IPS-18c (cell line): ENCODE data around the gene BRD4.

Source experiments
- H3K4me3 ChIP-seq: 2 replicates; pipeline ENCODE4 v1.7.0; 2013; ENCODE audit warnings: low read depth, mild to moderate bottlenecking, low read length, moderate library complexity; ENCODE audit not compliant: insufficient read depth
- H3K9me3 ChIP-seq: one replicate; pipeline ENCODE4 v1.6.1; 2013; ENCODE audit warnings: mild to moderate bottlenecking, low read length, moderate library complexity; ENCODE audit not compliant: control insufficient read depth, insufficient read depth

BRD4 gene

DNA sequence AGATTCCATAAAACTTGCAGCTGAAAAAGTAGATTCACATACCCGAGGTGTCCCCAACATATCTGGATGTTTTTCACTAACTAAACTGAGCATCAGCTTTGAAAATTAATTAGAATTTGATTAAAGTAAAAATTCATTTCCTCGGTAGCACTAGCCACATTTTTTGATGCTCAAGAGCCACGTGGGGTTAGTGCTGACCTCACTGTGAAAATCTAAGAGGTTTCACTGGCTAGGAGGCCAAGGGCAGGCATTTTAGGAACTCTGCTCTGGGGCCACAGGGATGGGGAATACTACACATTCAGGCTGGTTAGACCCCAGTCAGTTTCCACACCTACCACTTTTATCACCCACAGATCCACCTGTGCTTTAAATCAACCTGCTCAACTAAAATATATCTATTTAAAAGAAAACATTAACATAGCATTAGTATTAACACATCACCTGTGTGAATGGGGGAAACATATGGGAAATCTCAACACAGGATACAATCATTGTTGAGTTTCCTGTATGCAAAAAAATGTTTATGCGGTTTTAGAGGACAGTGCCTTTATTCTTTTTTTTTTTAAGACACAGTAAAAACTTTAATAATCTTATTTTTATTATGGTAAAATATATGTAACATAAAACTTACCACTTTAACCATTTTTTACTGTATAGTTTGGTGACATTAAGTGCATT lies 45.5 kb downstream of the BRD4 start:
- Histone ChIP-seq H3K9me3 (no peaks in the 10 kb centered on the region), H3K4me3 (no peak overlapping the region)

DNA sequence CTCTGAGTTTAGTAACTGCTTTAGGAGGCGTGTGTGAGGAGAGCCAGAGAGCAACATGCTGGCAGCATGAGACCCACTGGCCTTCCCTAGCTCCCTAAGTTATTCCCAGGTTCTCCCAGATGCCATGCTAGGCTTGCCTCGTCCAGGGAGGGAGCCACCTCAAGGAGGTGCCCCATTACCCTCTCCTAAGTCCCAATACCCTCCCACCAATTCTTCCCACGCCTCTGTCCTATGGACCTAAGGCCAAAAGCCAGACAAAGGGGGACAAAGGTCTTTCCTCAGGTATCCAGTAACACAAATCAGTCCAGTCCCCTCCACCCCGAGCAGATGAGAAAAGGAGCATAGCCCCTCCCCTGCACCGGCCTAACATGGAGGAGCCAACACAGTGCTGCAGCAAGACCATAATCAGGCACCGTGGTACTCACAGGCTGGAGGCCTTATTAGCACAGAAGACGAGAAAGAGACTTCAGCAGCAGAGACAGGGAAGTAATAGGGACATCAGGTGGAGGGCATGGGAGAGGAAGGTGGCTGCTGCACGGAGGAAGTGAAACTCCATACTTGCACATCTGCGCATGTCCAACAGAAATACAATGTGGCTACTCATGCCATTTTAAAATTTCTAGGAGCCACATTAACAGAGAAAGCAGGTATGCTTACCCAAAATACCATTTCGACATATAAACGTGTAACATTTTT lies 46.3 kb downstream of the BRD4 start:
- Histone ChIP-seq H3K4me3 (no peak overlapping the region), H3K9me3 (no peaks in the 10 kb centered on the region)

DNA sequence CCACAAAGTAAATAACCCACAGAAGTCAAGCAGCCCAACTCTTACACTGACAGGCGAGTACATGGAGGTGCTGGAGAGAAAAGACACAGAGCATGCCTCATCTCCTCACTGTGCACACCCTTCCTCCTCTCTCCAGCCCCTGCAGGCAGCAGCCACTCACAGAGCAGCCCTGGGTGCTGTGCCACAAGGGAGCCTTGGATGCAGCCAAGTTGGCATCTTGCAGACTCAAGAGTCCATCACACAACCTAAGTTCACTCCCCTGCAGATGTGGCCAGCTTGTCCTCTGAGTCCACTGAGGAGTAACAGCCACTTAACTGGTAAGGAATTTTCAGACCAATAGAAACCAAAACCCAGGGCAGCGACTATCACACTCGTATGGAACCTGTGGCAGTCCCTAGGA lies 47.4 kb downstream of the BRD4 start:
- no peak overlapping the region for H3K4me3 ChIP-seq
- H3K9me3 ChIP-seq = no peaks in the 10 kb centered on the region

DNA sequence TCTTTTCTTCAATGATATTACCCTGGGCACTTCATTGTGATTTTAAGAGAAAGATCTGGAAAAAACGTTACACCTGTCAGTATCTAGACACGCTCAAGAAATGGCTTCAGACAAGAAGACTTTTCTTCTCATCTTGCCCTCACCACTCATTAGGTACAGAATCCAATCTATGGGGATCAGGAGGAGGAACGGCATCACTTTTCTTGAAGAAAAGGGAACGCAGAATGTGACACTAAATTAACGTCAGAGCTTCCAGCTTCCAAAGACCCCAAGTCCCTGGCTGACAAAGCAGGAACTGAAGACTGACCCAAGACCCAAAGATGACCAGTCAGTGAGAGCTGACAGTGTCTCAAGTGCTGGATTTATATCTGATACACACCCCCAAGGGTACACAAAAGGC lies 48.2 kb downstream of the BRD4 start:
- Histone ChIP-seq H3K4me3 (no peak overlapping the region), H3K9me3 (no peaks in the 10 kb centered on the region)

DNA sequence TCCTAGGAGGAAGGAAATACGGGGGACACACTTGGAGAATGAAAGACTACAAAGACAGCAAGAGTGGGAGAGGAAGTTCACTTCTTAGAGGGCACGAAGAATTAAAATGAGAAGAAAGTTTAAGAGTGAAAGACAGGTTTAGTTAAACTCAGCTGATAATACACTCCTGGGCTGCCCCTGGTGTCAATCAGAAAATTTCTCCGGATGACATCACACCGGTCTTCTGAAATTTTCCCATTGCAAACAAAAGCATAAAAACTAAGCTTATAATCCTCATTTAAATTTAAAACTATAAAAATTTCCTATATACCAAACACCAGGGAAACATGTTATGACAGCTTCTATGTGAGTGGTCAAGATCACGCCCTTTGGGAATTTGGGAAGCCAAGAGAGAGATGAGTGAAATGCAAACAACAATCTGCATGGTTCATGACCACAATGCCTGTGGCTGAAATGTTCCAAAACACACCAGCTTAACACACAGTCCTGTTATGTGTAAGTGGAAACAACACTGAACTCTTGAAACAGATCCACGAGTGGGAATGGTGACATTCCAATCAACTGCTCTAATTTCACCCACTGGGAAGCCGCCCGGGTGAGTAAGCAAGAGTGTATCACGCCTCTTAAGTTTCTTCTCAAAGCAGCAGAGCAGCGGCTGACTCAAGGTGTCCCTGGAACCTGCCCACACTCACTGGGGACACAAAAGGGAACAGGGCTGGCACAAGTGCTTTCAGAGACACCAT lies 49.0 kb downstream of the BRD4 start:
- Histone ChIP-seq H3K4me3 (no peak overlapping the region), H3K9me3 (no peaks in the 10 kb centered on the region)

DNA sequence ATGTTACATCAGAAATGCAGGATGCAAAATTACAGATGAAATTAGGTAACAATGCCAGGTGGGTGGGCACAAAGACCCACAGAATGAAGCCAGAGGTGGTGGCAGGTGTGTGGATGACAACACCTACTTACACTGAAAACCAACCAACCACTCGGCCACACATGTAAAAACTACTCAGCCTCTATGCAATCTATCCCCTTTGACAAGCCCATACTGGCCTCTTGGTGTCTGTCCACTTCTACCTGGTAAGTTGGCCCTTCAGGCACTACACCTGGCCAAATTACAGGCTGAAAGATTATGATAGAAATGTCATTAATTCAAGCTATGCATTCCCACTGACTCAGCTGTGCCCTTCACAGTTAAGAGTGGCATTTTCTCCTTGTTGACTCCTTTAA lies 50.0 kb downstream of the BRD4 start:
- Histone ChIP-seq H3K9me3 (no peaks in the 10 kb centered on the region), H3K4me3 (no peak overlapping the region)

DNA sequence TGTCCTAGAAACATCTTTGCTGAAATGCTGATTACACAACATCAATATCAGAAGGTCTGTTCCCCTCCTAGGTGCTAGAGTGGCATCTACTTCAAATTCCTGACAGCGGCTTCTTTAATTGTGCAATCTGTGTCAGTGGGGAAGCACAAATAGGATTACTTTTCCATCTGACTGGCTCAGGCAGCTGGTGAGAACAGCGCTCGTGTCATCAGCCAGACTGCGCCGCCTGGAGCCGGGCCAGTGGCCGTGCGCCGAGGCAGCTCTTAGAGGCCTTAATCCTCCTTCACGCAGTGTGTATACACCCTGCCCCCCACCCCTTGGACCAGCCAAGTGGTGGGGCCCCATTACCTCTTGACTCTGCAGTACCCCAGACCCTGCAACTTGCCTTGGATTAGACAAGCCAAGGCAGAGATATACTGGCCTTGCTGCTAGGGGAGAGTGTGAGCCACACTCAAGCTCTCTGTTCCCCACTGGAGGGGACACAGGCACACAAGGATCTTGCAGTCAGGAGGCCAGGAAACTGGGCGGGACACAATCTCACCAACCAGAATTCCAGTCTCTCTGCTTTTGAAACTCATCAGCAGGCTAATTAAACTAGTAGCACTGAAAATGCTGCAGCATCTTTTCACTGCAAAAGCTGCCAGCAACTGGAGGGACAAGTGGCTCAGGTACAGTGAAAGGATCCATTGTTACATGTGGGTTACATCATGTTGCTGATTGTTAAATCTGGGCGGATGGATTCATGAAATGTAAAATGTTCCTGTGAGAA lies 51.2 kb downstream of the BRD4 start:
- Histone ChIP-seq H3K4me3 (no peak overlapping the region), H3K9me3 (no peaks in the 10 kb centered on the region)

DNA sequence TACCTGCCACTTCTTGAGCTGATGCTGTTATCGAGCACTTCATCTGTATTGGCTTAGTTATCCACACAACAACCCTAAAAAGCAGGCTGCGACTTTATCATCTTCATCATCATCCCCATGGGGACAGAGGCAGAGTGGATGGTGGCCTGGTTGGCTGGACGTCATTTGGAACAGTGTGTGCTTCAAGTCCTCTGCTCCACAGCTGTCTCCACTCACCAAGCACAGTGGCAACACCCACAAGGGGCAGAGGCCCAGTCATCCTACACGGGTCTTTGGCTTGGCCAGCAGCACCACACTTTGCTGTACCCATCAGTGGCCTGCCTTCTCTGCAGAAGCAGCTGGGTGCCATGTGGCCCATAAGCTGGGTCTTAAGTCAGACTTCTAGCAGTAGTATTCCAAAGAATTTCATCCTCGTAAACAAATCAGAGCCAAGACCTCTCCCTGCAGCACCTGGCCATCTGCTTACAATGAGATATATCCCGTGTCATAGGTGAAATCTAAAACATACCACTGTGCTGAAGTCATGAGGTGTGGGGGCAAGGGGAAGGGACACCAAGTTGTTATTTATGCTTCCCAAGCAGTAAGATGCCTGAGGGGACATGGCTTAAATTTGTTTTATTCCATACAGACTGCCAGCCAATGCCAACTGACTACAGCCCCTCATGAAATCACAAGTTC lies 52.2 kb downstream of the BRD4 start:
- no peaks in the 10 kb centered on the region for H3K9me3 ChIP-seq
- H3K4me3 ChIP-seq = no peak overlapping the region

DNA sequence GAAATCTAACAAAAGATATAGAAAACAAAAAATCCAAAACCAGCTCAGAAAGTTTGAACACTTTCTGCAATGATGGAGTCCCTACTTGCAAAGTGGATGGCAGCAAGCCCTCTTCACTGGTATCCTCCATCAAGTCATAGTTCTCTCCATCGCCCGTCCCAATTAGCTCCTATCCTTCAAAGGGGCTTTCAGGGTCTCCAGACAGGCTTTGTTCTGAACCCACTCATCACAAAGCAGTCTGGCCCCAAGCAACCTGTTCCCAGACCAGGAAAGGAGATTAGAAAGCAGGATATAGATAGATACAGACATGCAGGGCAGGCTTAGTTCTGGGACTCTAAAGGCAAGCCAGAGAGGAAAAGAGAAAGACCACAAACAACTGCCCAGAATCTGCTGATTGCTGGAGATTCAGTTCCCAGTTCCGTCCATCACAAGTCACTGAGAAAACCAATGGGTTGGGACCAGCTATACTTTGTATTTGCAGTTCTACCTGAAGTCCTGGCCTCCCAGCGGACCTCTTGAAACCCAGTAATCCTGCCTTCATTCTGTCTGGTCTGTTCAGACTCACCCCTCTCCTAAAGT lies 52.9 kb downstream of the BRD4 start:
- Histone ChIP-seq H3K9me3 (no peaks in the 10 kb centered on the region), H3K4me3 (no peak overlapping the region)

DNA sequence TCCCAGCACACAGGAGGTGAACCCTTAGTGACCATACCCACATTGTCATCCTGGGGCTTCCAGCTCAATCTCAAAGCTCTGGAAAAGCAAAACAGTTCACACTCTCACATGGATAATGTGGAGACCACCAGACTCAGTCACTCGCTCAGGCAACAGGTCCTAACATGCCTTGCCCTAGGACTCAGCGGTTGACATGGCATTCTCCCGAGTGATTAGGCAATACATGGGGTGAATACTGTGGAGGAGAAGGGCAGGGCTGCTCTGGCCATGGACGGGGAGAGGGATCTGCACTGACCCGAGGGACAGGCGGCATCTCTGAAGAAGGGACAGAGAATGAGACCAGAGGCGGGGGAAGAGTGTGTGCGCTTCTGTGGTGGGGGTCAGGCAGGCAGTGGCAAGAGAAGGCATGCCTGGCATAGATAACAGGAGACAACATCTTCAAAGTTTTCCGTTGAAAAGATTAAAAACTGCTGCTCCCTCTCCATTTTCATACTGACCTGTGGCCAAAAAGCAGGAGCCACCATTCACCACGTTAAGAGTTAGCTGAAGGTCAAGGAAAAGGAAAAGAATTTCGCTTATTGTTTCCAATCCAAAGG lies 55.6 kb downstream of the BRD4 start:
- no peak overlapping the region for H3K4me3 ChIP-seq
- no peaks in the 10 kb centered on the region for H3K9me3 ChIP-seq

DNA sequence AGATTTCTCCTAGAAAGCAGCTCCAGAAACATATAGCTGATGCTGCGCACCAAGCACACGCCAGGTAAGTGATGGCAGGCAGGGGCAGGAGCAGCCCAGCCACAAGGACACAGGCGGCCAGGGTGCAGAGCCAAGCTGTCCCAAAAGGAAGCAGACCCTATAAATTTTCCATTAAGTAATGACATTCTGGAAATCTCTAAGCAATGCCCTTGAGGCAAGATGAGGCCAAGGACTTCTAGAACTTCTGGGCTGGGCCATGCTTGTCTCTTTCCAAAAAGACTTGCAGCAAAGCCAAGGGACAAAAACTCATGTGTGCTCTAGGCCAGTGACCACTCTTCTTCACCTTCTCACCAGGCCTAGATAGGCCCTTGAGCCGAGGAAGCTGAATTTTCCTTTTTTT lies 57.9 kb downstream of the BRD4 start:
- Histone ChIP-seq H3K4me3 (no peak overlapping the region), H3K9me3 (no peaks in the 10 kb centered on the region)

DNA sequence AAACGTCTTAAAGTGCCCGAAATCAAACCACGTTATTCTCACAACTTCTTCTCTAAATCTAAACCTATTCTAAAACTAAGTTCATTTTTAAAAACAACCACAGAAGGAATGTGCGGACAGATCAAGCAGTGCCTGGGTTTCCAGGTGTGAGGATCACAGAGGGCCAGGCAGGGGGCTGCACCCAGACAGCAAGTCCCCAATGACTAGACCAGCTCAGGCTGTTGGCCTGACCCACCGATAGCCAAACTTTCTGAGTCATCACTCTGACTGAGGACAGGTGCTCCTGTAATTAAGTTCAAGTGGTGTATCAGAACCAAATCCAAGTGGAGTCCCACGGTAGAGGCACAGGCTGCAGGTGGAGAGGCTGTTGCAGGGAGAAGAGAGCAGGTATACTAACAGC lies 62.5 kb downstream of the BRD4 start:
- Histone ChIP-seq H3K9me3 (peaks cover 2% of the 10 kb centered on the region), H3K4me3 (no peak overlapping the region)

DNA sequence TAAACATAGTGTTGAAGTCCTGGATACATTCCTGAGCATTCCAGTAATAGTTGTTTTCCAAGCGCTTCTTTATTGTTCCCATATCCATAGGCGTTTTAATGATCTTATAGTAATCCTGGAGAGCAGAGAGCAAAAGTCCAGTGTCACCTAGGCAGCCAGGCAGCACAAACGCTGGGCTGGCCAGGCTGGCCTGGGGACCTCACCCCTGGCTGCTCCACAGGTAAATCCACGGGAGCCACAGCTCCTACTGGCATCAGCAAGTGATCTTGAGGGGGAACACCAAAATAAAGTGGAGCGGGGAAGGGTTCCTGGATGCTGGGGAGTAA lies 63.4 kb downstream of the BRD4 start:
- Histone ChIP-seq H3K9me3 (peaks cover 2% of the 10 kb centered on the region), H3K4me3 (no peak overlapping the region)

DNA sequence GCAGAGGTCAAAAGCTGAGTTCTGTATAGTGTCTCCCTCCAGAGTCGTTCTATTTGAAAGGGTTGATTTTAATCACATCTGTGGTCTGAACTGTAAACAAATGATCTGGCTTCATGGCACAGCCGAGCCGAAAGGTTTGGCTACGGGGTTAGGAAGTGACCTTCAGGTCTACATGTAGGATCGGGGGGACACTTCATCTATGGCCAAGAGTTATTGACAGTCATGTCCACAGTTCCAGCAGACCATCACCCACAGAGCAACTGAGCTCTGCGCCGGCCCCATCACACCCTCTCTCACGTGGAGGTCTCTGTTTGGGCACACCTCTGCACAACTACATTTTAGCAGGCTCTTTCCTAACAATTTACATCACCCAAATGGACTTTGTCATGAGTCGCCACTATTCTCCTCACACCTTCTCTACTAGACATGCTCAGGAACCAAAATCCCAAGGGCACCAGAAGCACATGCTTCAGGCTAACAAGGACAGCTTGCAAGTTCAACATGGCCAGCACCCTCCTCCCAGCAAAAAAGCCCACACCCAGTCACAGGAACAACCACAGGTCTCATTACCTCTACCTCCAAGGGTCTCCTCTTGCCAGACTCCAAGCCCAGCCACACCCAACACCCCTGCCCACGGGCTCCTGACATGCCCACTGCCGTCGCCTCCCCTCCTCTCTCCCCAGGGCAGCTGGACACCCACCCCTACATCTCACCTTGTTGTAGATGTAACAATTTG lies 64.0 kb downstream of the BRD4 start:
- no peak overlapping the region for H3K4me3 ChIP-seq

DNA sequence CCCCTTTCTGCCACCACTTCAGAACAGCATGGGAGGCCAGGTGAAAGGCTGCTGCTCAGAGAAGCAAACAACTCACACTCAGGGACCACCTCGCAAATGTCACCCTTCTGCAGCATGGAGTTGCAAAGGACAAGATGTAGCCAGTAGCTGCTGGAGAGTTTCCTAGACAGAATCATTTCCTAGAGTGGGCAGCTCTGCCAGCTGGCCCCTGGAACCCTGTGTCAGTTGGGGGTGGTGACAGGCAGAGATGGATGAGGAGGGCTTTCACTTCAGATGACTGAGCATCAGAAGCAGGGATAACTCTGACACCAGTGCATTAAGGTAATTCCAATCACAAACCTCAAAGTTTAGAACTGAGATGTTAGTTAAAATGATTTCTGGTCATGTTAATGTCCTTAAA lies 65.7 kb downstream of the BRD4 start:
- H3K4me3 ChIP-seq = no peak overlapping the region
- peaks cover 2% of the 10 kb centered on the region for H3K9me3 ChIP-seq

More for the DNA sequence above, 64.0 kb downstream of the BRD4 start:
- H3K9me3 ChIP-seq = peaks cover 2% of the 10 kb centered on the region

DNA sequence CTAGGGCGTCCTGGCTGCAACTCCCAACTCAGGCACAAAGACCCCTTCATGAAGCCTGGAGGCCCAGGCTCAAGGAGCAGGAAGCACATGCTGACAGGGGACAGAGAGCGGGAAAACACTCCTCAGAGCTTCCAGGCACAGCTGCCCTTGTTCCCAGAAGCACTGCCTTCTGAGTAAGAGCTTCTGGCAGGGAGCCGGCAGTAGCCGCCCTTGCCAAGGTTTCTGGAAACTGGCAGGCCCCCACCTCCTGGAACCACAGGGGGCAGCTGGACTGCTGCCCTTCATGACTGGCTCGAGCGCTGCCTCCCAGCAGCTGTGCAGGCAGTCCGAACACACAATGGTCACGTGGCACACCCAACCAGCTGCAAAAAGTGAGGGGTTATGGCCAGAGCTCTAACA lies 66.5 kb downstream of the BRD4 start:
- no peak overlapping the region for H3K4me3 ChIP-seq
- H3K9me3 ChIP-seq = peaks cover 2% of the 10 kb centered on the region
